Activated effector memory CD4-positive, alpha-beta T cell treated with Interleukin-2 at 50 U/mL for 16 hours (primary cell): ENCODE measurements around the gene RNU1-3.
"Not testable (repeated sequence)": the region's sequence is repeated elsewhere in the genome, so short reads cannot be mapped to it uniquely, and the experiment has no call there.

Source experiments
- DNase-seq: peaks from one replicate; pipeline ENCODE4 v3.0.0-alpha.2; 2020

The RNU1-3 gene

DNA sequence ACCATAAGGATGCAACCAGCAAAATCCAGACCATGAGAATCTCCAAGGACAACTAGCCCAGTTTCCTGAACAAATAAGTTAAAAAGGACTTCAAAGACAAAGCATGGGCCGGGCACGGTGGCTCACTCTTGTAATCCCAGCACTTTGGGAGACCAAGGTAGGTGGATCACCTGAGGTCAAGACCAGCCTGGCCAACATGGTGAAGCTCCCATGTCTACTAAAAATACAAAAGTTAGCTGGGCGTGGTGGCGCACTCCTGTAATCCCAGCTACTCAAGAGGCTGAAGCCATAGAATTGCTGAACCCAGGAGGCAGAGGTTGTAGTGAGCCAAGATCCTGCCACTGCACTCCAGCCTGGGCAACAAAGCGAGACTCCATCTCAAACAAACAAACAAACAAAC, 30.8 kb downstream of the RNU1-3 start:
- not testable (repeated sequence) for DNase-seq

DNA sequence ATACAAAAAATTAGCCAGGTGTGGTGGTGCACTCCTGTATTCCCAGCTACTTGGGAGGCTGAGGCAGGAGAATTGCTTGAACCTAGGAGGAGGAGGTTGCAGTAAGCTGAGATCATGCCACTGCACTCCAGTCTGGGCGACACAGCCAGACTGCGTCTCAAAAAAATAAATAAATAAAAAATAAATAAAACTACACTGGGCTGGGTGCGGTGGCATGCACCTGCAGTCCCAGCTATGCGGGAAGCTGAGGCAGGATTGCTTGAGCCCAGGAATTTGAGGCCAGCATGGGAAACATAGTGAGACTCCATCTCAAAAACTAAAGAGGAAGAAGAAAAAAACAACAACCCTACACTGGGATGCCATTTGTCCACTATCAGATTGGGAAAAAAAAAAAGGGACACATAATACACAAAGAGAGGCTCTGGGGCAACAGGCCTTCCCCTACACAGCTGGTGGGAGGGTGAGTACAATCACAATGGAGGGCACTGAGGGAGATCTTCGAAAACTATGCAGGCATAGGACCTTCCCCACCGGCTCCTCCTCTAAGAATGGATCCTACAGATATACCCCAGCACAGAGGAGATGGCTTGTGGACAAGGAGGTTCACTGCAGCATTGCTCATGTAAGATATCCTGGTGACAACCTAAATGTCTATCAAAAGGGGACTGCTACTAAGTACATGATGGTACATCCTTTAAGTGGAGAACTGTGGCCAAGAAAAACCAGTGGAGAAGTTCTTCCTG, 33.0 kb downstream of the RNU1-3 start:
- not testable (repeated sequence) for DNase-seq

DNA sequence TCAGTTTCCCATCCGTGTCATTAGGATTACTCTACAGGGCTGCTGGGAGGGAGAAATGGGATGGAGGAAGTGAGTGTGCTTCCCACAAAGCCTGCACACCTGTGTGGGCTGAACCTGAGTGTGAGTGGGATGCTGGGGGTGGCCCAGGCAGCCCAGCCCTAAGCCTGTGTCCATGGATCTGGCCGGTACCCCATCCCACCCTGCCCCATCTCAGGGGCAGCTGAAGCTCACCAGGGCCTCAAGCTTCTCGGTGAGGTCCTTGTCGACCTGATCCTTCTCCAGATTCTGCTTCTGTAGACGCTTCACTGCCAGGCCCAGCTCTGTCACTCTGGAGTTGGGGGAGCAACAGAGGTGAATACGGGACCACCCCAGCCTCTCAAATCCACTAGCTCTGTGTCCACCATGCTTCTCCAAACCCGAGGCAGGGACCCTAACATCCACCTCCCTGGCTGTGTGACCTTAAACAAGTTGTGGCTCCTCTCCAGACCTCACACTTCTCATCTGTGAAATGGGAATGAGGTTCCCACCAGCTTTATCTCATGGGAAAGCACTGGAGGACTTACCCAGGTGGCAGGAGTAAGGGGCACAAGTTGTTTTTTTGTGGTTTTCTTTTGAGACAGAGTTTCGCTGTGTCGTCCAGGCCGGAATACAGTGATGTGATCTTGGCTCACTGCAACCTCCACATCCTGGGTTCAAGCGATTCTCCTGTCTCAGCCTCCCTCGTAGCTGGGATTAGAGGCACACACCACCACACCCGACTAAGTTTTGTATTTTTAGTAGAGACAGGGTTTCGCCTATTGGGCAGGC, 34.5 kb downstream of the RNU1-3 start:
- not testable (repeated sequence) for DNase-seq

DNA sequence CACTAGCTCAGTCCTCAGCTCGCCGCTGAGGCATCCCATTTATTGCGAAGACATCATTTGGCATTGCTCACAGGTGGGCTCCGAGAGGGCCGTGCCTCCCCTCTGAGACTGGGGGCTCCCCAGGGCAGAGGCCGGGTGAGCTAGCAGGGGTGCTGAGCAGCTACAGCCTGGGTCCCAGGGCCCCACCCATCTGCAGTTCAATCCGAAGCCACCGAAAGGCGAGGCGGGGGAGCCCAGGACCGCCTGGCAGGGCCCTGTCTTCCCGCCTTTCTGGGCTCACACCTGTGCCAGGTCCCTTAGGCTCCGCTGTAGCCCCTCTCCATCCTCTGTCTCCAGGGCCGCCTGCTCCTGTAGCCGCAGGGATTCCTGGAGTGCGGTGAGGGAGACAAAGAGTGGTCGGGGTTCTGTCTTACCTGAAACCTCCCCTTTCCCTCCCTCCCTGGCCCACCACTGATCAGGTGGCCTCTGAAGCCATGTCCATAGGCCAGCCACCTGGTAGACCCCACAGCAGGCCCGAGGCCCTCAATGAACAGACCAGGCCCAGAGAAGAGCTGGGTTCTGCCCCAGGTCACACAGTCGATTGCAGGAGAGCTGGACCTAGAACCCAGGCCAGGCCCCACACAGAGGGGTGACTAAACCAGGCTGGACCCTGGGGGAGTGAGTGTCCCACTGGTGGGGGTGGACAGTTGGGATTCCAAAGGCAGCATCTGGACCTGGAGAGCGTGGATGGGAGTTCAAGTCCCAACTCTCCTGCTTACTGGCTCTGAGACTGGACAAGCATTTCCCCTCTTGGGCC, 35.3 kb downstream of the RNU1-3 start:
- no peak for DNase-seq

DNA sequence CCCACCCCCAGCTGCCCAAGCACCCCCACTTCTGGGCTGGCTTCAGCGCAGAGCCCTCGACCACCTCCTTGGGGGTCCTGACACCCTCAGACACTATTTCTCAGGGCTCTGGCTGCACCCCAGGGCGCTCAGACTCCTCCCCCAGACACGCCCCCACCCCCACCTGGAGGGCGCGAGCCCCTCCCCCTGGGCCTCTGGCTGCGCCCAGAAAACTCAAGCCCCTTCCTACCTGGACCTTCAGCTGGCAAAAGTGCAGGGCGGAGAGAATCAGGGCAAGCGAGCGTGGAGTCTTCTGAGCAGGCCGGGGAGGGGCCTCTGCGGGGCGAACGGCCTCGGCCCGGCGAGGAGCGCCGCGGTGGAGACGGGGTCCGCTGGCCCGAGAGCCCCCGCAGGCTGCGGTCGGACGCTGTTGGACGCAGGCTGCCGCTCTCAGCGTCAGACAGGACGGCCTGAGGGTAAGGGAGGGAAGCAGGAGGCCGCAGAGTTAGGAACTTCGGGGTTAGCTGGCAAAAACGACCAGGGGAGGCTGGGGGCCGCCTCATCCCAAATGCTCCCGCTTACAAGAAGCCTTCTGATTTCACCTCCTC, 36.0 kb downstream of the RNU1-3 start:
- DNase-seq = no peak

DNA sequence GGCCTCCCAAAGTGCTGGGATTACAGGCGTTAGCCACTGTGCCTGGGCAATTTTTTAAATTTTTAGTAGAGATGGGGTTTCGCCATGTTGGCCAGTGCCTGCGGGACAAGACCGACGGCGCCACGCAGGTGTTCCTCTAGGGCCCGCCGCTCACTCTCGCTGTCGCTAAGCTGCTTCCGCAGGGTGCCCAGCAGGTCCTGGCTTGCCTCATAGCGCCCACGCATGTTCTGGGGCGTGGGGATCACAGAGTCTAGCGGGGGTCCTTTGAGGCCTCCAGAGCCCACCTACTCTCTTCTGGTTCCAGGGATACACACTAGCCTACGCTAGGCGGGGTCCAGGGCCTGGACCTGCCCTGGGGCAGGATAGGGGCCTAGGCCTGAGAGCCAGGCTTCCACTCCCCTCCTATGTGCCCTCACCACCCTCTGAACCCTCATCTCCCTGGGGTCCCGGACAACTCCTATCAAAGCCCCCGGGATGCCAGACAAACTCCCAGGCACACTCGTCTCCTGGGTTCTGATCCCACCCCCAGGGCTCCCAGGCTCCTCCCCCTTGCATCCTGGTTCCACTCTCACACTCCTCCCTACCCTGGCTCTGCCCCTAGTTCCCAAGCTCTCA, 36.7 kb downstream of the RNU1-3 start:
- not testable (repeated sequence) for DNase-seq

DNA sequence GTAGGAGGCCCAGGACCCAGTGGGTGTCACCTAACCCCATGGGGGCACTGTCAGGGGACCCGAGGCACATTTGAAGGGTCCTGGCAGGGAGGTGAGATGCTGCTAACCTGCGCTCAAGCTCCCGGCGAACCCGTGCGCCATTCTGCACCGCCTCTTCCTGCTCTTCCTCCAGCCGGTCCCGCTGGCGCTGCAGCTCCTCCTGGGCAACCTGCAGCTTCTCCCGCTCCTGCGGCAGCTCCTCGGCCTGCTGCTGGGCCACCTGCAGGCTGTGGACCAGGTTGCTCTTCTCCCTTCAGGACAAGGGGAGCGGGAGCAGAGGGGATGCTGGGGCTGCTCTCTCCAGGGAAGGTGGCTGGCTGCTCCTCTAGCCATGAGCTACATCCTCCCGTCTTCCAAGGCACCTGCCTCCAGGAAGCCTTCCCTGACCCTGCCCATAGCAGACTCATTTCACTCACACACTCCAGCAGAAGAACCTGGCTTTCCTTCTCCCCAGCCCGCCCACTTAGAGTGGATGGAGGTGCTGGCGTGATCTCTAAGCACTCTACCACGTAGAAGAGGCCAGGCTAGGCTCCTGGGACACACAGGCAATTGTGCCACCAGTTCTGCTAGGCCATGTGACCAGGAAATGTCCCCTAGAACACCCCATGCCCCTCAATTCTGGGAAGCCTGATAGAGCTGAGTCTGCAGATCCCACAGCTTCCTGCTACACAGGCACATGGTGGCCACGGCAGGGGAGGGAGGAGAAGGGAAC, 38.2 kb downstream of the RNU1-3 start:
- no peak for DNase-seq

DNA sequence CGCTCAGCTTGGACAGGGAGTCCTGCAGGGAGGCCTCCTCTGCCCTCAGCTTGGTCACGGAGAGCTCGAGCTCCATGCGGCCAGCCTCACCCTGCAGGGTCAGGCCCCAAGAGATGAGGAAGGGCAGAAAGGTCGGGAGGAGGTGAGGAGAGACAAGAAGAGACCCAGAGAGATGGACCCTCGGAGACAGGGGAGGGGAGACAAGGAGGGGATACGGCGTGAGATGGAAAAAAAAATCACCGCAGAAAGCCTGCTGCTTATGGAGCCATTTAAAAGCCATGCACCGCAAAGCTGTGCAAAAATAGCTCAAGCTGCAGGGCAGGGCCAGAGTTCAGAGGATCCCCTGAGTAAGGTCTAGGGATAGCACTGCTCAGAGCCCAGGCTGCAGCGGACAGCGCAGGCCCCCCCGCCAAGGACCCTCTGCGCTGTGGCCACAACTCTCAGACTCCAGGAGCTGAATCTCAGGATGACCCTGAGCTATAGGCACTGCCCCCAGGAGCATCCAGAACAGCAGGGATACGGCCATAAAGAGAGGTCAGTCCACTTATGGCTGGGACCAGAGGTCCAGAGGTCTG, 40.3 kb downstream of the RNU1-3 start:
- not testable (repeated sequence) for DNase-seq

DNA sequence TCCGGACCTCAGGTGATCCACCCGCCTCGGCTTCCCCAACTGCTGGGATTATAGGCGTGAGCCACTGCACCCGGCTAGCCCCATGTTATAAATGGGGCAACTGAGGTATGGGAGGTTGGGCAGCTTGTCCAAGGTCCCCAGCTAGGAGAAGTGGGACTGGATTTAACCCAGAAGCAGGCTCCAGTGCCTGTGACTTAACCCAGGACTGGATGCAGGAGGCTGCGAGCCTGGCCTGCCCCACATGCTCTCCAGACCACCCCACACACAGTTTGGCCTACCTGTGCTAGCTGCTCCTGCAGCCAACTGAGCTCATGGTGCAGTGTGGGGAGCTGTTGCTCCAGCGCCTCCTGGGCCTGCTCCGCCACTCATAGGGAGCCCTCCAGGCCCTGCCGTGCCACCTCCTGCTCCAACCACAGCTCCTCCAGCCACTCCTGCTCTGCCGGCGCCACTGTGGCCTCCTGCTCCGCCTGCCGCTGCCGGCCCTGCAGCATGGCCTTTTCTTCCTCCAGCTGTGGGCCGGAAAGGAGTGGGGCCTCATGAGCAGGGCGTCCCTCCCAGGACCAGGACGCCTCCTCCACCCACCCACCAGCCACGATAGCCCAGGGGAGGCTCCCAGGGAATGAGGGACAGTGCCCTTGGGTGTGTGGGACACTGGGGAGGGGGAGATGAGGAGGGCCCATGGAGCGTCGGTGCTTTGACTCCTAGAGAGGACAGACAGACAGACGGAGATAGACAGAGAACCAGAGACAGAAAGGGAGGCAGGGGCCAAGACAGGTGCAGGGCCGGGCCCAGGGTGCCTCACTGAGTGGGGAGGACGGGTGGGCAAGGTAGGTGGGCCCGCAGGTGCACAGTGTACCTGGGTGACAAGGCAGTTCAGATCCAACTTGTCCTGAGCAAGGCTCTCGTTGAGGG, 41.0 kb downstream of the RNU1-3 start:
- no peak for DNase-seq

DNA sequence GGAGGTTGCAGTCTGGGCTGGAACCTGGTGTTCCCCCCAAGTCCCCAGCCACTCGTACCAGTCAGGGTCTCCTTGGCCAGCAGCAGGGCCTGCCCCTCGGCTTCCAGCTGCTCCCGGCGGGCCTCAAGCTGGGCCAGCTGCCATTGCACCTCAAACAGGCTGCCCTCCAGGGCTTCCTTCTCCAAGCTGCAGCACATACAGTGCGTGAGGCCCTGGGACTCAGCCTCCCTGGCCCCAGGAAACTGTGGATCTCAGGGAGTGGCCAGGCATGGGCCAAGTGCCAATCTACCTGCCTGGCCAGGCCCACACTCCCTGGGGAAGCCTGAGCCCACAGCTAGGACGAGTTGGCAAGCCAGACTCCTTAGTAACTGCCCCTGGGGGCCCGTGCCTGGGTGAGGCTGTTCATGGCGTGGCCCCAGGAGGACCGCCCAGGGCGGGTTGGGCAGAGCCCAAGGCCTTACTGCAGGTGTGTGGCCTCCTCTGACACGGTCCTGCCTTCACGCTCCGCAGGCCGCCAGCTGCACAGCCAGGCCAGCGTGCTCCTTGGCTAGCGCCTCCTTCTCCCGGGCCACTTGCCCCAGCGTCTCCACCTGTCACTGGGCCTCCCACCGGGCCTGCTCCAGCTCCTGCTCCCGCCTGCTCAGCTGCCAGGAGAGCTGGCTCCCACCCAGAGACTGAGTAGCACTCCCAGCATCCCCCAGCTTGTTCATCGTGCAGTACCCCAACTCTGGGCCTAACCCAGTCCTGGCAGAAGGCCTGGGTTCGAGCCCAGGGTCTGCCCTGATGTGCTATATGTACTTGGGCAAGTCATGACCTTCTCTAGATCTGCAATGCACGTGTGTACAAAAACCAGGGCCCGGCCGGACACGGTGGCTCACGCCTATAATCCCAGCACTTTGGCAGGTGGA, 42.7 kb downstream of the RNU1-3 start:
- DNase-seq = not testable (repeated sequence)

DNA sequence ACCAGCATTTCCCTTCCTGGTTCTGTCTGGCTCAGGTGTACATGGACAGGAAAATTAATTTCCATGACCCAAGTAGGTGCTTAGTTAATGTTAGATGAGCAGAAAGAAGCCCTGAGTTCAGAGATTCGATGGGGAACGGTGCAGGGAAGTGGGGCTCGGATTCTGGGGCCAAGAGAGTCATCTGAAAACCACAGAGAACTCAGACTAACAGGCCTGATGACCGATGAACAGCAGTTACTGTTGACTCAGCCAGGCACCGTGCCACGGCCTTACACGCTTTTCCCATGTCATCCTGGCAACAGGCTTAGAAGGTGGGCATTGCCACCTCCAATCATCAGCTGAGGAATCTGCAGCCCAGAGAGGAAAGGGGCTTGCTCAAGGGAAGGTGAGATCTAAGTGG, 43.4 kb downstream of the RNU1-3 start:
- DNase-seq = not testable (repeated sequence)

DNA sequence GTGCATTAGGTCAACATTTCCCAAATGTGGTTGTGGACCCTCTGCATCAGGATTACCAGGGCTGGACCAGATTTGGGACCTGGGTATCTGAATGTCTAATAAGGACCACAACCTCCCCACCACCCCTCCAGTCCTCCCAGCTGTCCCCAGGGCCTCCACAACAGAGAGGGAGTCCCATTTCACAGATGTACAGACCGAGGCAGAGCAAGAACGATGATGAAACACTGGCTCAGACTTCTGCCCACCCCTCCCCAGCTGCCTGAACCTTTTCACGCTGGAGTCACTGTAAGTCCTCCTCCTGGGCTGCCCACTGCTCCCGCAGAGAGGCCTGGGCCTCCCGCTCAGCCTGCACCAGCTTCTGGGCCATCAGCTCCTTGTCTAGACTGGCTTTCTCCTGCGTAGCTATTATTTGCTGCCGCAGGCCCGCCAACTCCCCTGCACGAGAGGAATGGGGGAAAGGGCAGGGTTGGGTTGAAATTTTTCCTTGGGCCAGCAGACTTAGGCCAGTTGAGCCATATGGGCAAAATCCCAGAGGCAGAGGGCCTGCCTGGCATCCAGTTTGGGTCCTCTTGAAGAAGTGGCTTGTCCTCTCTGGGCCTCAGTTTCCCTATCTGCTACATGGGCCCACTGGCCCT, 45.0 kb downstream of the RNU1-3 start:
- not testable (repeated sequence) for DNase-seq

DNA sequence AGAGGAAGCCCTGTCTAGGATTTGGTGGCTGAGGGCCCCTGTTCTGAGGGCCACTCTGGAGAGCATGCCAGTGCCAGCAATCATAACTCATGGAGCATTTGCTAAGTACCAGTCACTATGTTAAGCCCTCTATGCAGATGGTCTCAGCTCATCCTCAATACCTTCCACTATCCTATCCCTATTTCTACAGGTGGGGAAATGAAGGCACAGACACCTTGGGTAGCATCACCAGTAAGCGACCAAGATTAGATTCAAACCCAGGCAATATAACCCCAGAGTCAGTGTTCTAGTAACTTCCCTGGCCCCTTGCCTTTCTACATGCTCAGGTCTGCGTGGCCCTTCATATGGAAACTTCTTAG, 45.5 kb downstream of the RNU1-3 start:
- no peak for DNase-seq

DNA sequence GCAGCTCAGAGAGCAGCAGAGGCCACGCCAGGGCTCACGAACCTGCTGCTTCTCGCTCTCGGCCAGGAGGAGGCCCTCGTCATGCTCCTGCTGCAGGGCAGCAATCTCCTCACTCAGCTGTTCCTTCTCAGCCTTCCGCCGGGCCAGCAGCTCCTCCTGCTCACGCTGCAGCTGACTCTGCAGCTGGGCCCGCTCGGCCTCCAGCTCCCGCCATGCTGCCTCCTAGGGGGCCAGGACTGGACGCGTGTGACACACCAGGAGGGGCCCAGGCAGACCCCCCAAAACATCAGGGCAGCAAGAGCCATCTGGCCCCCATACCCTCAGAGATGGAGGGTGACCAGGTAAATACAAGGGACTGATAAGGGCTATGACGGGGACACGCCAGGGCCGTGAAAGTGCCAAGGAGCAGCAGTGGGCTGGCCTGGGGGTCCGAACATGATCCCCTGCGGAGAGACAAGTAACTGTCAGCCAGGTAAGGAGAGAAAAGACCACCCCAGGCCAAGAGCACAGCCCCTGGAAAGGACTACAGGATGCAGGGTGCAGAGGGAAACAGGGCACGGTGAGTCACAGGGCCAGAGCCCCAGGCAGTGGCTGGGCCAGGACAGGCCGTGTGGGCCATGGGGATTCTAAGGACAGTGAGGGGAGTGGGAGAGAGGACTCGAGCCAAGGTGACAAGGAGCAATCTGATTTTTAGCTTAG, 46.8 kb downstream of the RNU1-3 start:
- DNase-seq = not testable (repeated sequence)

DNA sequence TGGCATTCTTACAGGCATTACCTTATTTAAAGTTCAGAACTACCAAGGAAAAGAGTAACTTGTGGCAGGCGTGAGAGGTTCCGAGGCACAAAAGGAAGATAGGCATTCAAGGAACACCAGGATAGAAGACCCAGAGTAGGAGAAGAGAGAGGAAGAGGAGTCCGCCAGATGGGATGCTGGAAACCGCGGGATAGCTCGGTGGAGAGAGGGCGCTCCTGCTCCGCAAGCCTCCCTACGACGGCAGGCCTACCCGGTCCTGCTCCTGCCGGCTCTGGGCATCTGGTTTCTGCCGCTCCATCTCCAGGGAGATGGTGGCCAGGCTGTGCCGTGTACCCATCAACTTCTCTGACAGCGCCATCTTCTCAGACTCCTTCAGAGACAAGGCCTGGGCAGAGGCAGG, 48.0 kb downstream of the RNU1-3 start:
- no peak for DNase-seq

DNA sequence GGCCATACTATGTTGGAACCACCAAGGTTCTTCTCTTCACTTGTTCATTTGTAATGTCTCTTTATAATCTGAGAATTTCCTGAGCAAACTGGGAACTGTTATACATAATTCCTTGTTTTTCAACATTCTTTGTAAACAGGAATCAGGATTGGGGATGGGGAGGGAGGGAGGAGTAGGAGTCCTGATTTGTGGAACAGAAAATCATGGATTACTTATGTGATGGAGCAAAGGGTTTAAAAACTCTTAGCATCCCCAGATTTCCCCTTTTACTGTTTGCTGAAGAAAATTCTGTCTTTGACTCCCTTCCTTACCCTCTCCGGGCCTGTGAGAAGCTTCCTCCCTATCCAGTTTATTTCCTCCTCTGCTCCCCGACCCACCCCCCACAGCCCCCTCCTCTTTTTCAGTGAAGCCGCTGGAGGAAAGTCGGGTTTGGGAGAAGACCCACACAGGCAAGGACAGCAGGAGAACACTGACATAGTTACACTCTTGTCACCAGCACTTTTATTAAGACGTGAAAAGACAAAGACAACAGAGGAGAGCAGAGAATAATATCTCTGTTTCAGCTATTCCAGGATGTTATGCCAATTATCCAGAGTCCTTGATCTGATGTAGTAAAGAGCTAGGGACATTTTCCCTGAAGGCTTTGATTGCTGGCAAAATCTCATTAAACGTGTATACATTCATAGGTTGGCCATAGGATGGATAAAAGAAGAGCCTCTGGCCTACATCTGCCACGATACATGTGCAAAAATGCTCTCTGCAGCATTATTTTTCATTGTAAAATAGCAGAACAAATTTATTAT, 48.8 kb downstream of the RNU1-3 start:
- DNase-seq = no peak

DNA sequence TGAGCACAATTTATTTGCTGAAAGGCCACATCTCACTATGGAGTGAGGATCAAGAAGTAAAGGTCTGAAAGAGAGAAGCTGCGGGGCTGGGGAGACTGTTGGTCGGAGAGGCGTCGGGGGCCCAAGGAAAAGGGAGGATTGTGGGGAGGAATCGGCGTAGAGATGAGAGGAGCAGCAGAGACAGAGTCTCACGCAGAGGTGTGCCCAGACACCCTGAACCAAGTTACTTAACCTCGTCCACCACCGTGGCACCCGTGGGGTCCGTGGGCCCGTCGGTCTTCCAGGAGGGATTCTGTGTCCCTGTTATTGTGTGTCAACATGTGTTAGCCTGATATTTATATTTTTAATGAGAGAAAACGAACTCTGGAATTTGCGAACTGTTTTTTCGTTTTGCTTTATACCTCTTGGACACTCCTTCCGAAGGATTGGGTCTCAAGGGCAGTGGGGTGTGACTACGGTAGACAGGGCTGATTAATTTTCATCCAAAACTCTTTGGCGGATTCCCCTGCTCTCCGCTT, 49.6 kb downstream of the RNU1-3 start:
- DNase-seq = no peak
